K562 (cell line): ENCODE measurements around the gene RASAL1. TPM values are rescaled to one million over a fixed set of nuclear protein-coding genes. Genes with fewer than 3 reads are reported as not detected.
A peak's percentile ranks its signal among the peaks of the same experiment; 100 is the strongest.

ENCODE experiments used
- ATAC-seq: fragments of 200-7000 bp; cut with Tn5 transposase; 3 replicates; pipeline ENCODE4 v1.9.1; 2020; ENCODE audit warnings: moderate library complexity
- BruUV-seq: library from RNA; stranded (reverse); fragments of 400-500 nt; replicated peaks from 2 replicates; lab custom pipeline; 2021; lab: Mats Ljungman, UMichigan
- CTCF ChIA-PET: fragments of 300-600 bp; formaldehyde crosslinking; extraction: SDS; loops from one replicate; lab custom pipeline; 2021; ENCODE audit warnings: low intra/inter-chr PET ratio; lab: Yijun Ruan, JAX
- POLR2A ChIA-PET: fragments of 300-600, 350-650 bp; sonication (Branson Sonifier 250); formaldehyde crosslinking; extraction: SDS; loops from one replicate; lab custom pipeline; 2021; ENCODE audit warnings: antibody characterized with exemption, inconsistent platforms; lab: Yijun Ruan, JAX
- DNase-seq, 4 experiments: peaks; one replicate each; pipeline versions ENCODE4 v3.0.0 to v3.0.0-alpha.2; 2011 to 2018; ENCODE audit warnings: low spot score in 3 of 4, mixed read lengths in 3 of 4; ENCODE audit errors: extremely low read depth in 1 of 4
- FAIRE-seq: peaks from 2 replicates; lab custom pipeline; 2011; peaks lifted over from hg19 to GRCh38; lab: Jason Lieb, UNC
- H2AFZ ChIP-seq: 2 replicates; pipeline ENCODE4 v1.6.0; 2011; ENCODE audit warnings: low read depth, low read length, control low read depth, inconsistent platforms
- H3K27ac ChIP-seq: fragments of 200-600 bp; 3 replicates; pipeline ENCODE4 v1.8.0; 2011; ENCODE audit warnings: low read depth, mild to moderate bottlenecking, control low read depth, inconsistent platforms, low read length, moderate library complexity, mixed read lengths; ENCODE audit errors: extremely low read depth
- H3K27me3 ChIP-seq, 2 experiments: fragments of 300-600 bp in 1 of 2; 2 replicates in 1 of 2; 3 replicates in 1 of 2; pipeline versions ENCODE4 v1.6.0 to v1.8.0; 2011; ENCODE audit warnings: inconsistent platforms in 2 of 2, low read length in 2 of 2, mild to moderate bottlenecking in 1 of 2, mixed read lengths in 1 of 2, moderate library complexity in 1 of 2; ENCODE audit not compliant: control insufficient read depth in 2 of 2, insufficient read depth in 2 of 2
- H3K36me3 ChIP-seq: fragments of 300-600 bp; 3 replicates; pipeline ENCODE4 v1.8.0; 2011; ENCODE audit warnings: mild to moderate bottlenecking, low read length, inconsistent platforms; ENCODE audit not compliant: control insufficient read depth, insufficient read depth
- H3K4me1 ChIP-seq, 2 experiments: fragments of 200-600 bp in 1 of 2; replicated peaks in 1 of 2; 2 replicates in 1 of 2; 3 replicates in 1 of 2; pipeline versions ENCODE4 v1.5.1 to v1.8.0; 2011; ENCODE audit warnings: inconsistent platforms in 2 of 2, low read length in 2 of 2, mild to moderate bottlenecking in 1 of 2, mixed read lengths in 1 of 2, moderate library complexity in 1 of 2; ENCODE audit not compliant: control insufficient read depth in 2 of 2, insufficient read depth in 2 of 2
- H3K4me2 ChIP-seq: 2 replicates; pipeline ENCODE4 v1.6.1; 2011; ENCODE audit warnings: low read length, control low read depth, inconsistent platforms, mixed read lengths; ENCODE audit not compliant: insufficient read depth
- H3K4me3 ChIP-seq: fragments of 200-600 bp; sonication (generic), shearing (Covaris generic); 2 replicates; pipeline ENCODE4 v1.5.1; 2016; ENCODE audit warnings: control low read depth, inconsistent platforms
- H3K79me2 ChIP-seq: fragments of 200-600 bp; 3 replicates; pipeline ENCODE4 v1.8.0; 2011; ENCODE audit warnings: low read length, inconsistent platforms; ENCODE audit not compliant: control insufficient read depth, insufficient read depth
- H3K9ac ChIP-seq, 2 experiments: 2 replicates each; pipeline versions ENCODE4 v1.6.0 to v1.6.1; 2011; ENCODE audit warnings: low read depth in 2 of 2, low read length in 2 of 2, control low read depth in 1 of 2, inconsistent platforms in 1 of 2, mild to moderate bottlenecking in 1 of 2, mixed read lengths in 1 of 2; ENCODE audit not compliant: insufficient read depth in 1 of 2
- H3K9me1 ChIP-seq: one replicate; pipeline ENCODE4 v1.6.0; 2011; ENCODE audit warnings: inconsistent platforms, mild to moderate bottlenecking, low read length, moderate library complexity; ENCODE audit not compliant: control insufficient read depth, insufficient read depth
- H3K9me3 ChIP-seq: replicated peaks from 2 replicates; pipeline ENCODE4 v1.5.1; 2011; ENCODE audit warnings: low read depth, low read length, inconsistent platforms; ENCODE audit not compliant: control insufficient read depth, insufficient read depth
- H4K20me1 ChIP-seq: replicated peaks from 2 replicates; pipeline ENCODE4 v1.6.1; 2011; ENCODE audit warnings: low read length, inconsistent platforms, mixed read lengths; ENCODE audit not compliant: control insufficient read depth, insufficient read depth
- CBFA2T3 ChIP-seq: fragments of 450-650 bp; IDR thresholded peaks from 2 replicates; pipeline ENCODE4 v1.6.1; 2017
- MTA3 ChIP-seq: fragments of 450-650 bp; formaldehyde crosslinking; IDR thresholded peaks from 2 replicates; pipeline ENCODE4 v1.6.1; 2017; ENCODE audit warnings: mild to moderate bottlenecking, borderline replicate concordance
- RBM25 ChIP-seq: fragments of 200-400 bp; formaldehyde crosslinking; IDR thresholded peaks from 2 replicates; pipeline ENCODE4 v1.6.1; 2018; ENCODE audit warnings: low read length, low read depth, moderate library complexity; ENCODE audit not compliant: severe bottlenecking
- TCF7L2 ChIP-seq: fragments of 150-350 bp; IDR thresholded peaks from 2 replicates; pipeline ENCODE4 v1.6.1; 2016; ENCODE audit warnings: low read depth, mild to moderate bottlenecking, low read length, moderate library complexity
- WGBS: fragments of 100-300 bp; shearing (Covaris generic); methylation state at CpG from one replicate; pipeline ENCODE4 v1.1.6; 2016; ENCODE audit warnings: low coverage, mixed read lengths; ENCODE audit not compliant: insufficient coverage; ENCODE audit errors: missing lambda C conversion rate; 5-methylcytosine and 5-hydroxymethylcytosine counted together
- in situ Hi-C: fragments of 300-500 bp; cut with MboI; formaldehyde crosslinking; loops from 4 replicates; pipeline ENCODE4 v1.15.0; 2018; ENCODE audit warnings: inconsistent platforms, mixed read lengths
- intact Hi-C: fragments of 100-400 bp; cut with micrococcal nuclease; formaldehyde crosslinking; loops from 2 replicates; pipeline ENCODE4 v1.14.2; 2022
- polyA plus RNA-seq, 8 experiments: library from polyadenylated mRNA; depleted of rRNA in 4 of 8; stranded (reverse) in 5 of 8; unstranded in 3 of 8; fragments of >200 nt; fragmentation: Nextera tagmentation in 2 of 8; fragmentation: Illumina TruSeq in 1 of 8; extraction: Ambion mirVana in 2 of 8; extraction: Trizol in 1 of 8; gene quantifications; 2 replicates each; pipeline versions ENCODE4 v1.2.1 to v1.2.3, GENCODE V29; 2011 to 2014; ENCODE audit warnings: inconsistent platforms in 1 of 8, missing spikeins in 1 of 8
- total RNA-seq, 7 experiments: library from RNA; depleted of rRNA in 6 of 7; stranded (reverse); fragments of >200 nt in 6 of 7; fragmentation: Illumina TruSeq in 2 of 7; extraction: Trizol in 2 of 7; gene quantifications; 2 replicates each; pipeline versions ENCODE4 v1.2.1 to v1.2.3, GENCODE V29; 2011 to 2021; ENCODE audit warnings: low replicate concordance in 1 of 7

RASAL1 gene
- total and polyA plus RNA-seq, 9 of the 15 experiments (the other 6 are each of a cell fraction or from before 2014, with no cell fraction given) = 0.06 to 0.16 (median 0.14) TPM; not detected in 6

- Histone ChIP-seq H3K4me1 (peaks cover 0 to 10% of the 10 kb centered on the region in 2 experiments; a peak in 2 of 5 replicates), H3K27me3 (peaks cover 7 to 30% of the 10 kb centered on the region in 2 experiments; a peak in 3 of 5 replicates), H3K9ac (no peak overlapping the region), H2AFZ (no peak overlapping the region), H3K4me2 (no peak overlapping the region), H3K79me2 (no peaks in the 10 kb centered on the region), H3K9me1 (no peaks in the 10 kb centered on the region), H3K4me3 (no peak overlapping the region), H3K36me3 (no peaks in the 10 kb centered on the region), H3K27ac (no peak overlapping the region), H4K20me1 (no peaks in the 10 kb centered on the region; the same call in 1 of the 2 replicates), H3K9me3 (no peaks in the 10 kb centered on the region)
- ATAC-seq = no peak
- in situ Hi-C loops = no loop called here
- ChIA-PET CTCF (no interaction called here), POLR2A (no interaction called here)
- peak; percentile 30 for TF ChIP-seq RBM25
- TF ChIP-seq TCF7L2 = no peak
- intact Hi-C loops = no loop called here
- no TSS peak for BruUV-seq
- 0% methylated on average over 4 of the region's 4 CpGs for WGBS
- FAIRE-seq = no peak
- DNase-seq = no peak
These were observed 53.7 kb downstream of the RASAL1 start for GRCh38 chr12:113081873-113082272.

GRCh38 chr12:113077859-113078255, 57.7 kb downstream of the RASAL1 start:
- ATAC-seq (no peak), DNase-seq (no peak), FAIRE-seq (no peak)
- in situ Hi-C loops = no loop called here
- Histone ChIP-seq H3K4me3 (no peak overlapping the region), H3K9me3 (no peaks in the 10 kb centered on the region), H3K9ac (no peak overlapping the region), H3K4me2 (no peak overlapping the region), H3K9me1 (no peaks in the 10 kb centered on the region), H4K20me1 (0 out of 2 replicates have a peak, but pooled peaks cover 6% of the 10 kb centered on the region), H3K4me1 (peaks cover 0 to 8% of the 10 kb centered on the region in 2 experiments; a peak in 2 of 5 replicates), H3K36me3 (no peaks in the 10 kb centered on the region), H2AFZ (no peak overlapping the region), H3K27ac (no peak overlapping the region), H3K79me2 (no peaks in the 10 kb centered on the region), H3K27me3 (peaks cover 9 to 43% of the 10 kb centered on the region in 2 experiments; a peak in 4 of 5 replicates)
- POLR2A ChIA-PET = no interaction called here
- CTCF ChIA-PET = no interaction called here
- intact Hi-C loops = no loop called here
- no TSS peak for BruUV-seq
- 18% methylated on average over 8 of the region's 48 CpGs for WGBS
- TF ChIP-seq MTA3 (no peak), CBFA2T3 (no peak)
